ENCODE measurements around the gene AP5B1. TPM values are rescaled to one million over a fixed set of nuclear protein-coding genes. Genes with fewer than 3 reads are reported as not detected.

AP5B1 gene
- total RNA-seq, 1 experiment from 2014 or later = 13.0 TPM

DNA sequence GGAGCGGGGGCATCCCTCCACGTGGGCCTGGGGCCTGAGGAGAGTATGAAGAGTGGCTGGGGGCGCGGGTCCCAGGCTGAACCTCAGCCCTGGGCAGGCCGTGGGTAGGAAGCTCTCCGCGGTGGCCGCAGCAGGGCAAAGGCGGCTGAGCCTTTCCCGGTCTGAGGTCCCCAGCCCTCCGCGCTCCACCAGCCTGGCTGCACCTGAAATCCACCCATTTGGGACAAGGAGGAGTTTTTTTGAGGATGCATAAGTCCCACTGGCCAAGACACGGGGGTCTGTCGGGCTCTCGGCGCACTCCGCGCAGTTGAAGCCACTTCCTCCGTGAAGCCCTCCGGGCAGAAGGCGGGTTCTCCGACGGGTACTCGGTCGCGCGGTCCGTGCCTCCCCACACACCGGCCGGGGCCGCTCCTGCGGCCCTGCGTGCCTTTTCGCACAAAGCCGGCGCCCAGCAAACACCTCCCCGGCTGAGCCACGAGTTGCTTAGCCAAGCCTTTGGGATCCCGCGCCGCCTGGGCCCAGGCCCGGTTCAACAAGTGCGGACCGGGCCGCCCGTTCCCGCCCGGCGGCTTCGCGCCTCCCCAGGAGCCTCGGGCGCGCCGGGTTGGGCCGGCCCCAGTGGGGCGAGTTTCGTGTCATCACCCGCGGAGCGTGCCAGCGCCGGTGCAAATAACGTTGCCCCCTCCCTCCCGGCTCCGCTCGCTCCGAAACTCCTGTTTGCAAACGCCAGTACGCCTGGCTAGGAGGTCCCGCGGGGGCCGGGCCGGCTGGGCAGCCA is 5.4 kb upstream of the AP5B1 start:
- DNase-seq (ENCODE audit: low read depth) = no peak

DNA sequence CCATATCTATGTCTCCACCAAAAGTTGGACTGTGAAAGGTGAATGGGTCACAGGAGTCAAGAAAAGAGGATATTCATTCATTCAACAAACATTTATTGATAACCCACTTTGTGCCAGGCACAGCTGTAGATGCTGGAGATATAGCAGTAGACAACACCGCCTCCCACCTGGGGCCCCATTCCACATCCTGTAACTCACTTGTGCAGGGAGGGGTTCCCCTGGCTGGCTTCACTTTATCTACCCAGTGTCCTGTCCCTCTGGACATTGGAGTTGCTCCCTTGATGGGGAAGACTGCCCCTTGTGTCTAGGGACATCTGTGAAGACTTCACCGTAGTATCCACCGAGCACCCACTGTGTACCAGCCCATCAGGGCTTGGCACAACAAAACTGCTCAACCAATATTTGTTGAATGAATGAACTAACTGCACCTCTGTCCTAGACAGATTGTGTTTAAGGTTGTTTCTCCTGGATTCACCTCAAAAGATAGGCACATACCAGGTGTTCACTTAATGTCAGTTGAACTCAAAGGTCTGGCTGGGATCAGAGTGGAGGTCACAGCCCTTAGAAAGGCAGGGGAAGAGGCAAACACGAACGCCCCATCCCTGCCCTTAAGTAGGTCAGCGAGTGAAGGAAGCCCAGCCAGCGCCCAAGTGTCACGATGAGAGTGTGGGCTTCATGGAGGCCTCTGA is 4.7 kb upstream of the AP5B1 start:
- no peak for DNase-seq (ENCODE audit: low read depth)

GRCh38 chr11:65782816-65783228 is 2.0 kb upstream of the AP5B1 start:
- no peak for DNase-seq (ENCODE audit: low read depth)

DNA sequence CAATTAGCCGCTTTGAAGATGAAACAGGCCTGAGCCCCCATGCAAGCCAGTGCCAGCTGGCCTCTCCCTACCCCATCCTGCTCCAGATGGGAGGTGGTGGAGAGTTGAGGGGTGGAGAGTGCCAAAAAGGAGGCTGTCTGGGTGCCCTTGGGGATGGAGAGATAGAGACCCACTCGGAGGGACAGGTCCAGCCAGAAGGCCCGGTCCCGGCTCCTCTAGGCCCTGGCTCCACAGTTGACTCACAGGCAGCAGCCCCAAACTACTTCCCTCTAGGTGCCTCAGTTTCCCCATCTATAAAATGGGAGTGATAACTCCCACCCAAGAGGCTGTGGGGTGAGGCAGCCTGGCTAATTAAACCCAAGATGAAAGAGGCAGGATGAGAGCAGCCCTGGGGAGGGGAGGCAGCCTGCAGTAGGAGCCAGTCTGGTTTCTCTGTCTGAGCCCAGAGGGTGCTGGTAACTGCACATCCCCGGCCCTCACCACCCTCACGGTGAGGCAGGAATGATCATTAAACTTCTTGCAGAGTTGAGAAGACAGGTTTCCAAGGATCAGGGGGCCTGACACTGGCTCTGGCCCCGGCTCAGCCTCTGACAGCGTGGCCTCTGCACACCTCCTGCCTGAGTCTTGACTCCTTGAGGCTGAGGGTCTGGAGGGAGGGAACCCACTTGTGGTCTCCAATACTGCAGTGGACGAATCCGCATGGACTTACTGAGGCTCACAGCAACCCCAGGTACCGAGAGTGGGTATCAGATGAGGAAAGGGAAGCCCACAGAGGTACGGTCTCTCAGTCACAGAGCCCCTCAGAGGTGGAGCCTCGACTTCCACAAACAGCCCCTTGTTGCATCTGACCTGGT is 1.4 kb upstream of the AP5B1 start:
- no peak for DNase-seq (ENCODE audit: low read depth)

DNA sequence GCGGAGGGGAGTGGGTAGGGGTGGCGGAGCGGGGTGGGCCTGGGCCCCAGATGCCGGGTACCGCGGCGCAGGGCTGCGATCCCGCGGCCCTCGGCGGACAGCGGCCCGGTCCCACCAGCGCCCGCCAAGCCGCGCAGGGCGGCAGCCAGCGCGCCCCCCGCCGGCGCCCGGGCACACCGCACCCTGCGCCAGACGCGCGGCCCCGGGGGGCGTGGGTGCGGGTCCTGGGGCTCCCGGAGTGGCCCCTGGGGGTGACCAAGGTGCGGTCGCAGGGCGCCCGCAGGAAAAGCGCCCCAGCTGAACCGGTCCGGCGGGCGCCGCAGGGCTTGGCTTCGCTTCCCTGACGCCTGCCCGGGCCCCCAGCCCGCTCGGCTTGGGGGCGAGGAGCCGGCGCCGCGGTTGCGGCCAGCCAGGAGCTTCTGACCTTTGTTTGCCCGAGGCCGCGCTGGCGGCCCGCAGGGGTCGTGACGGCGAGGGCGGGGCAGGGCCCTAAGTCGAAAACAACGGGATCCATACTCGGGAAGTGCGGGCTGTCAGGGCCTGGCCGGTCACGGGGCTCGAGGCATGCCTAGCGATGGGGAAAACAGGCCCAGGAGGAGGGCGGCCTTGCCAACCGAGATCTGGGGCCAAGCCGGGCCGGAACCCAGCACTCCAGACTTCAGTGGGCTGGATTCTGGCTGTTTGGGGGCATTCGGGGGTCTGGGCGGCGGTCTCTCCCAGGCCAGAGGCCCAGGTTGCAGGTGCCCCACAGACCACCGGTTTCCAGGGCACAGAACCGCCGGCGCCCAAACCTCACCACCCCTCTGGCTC is 581 bp upstream of the AP5B1 start:
- peak; percentile 29 for DNase-seq (ENCODE audit: low read depth)

DNA sequence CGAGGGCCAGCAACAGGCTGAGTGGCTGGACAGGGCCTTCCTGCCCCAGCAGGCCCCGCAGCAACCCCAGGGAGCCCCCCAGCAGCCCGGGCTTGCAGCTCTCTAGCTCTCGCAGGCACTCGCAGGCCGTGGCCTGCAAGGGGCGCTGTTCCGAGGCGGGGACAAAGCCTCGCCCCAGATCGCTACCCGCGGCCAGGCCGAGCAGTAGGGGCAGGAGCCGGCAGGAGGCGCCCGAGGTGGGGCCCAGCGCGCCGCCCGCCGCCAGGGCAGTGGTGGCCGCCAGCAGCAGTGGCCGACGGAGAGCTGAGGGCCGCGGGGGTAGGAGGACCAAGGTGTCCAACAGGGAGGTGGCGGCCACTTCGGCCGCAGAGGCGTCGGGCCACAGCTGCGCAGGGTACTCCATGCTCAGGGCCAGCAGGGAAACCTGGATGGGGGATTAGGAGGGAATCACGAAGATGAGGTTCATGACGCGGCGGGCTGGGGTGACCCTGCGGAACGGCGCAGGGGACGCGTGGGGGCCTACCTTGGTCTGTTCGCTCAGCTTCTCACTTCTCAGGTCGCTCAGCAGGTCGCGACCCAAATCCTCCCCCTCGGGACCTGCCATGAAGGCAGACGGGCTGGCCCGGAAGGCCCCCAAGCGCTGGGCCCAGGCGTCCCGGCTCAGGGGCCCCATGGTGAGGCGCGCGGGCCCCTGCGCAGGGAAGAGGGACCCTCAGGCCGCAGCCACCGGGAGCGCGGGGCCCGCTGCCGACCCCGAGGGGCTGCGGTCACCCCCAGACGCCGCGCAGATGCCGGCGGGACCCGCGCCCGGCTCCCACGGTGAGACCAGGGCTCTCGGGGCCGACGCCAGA is 632 bp downstream of the AP5B1 start:
- peak; percentile 63 for DNase-seq (ENCODE audit: low read depth)

- no peak for DNase-seq (ENCODE audit: low read depth)
Measured at GRCh38 chr11:65779669-65779918, 1.2 kb downstream of the AP5B1 start.

- no peak for DNase-seq (ENCODE audit: low read depth)
Measured at GRCh38 chr11:65778901-65779668, 1.7 kb downstream of the AP5B1 start.

GRCh38 chr11:65778431-65778900 is 2.3 kb downstream of the AP5B1 start:
- DNase-seq (ENCODE audit: low read depth) = no peak

- DNase-seq (ENCODE audit: low read depth) = no peak
Measured at GRCh38 chr11:65777821-65778361, 2.9 kb downstream of the AP5B1 start.

DNA sequence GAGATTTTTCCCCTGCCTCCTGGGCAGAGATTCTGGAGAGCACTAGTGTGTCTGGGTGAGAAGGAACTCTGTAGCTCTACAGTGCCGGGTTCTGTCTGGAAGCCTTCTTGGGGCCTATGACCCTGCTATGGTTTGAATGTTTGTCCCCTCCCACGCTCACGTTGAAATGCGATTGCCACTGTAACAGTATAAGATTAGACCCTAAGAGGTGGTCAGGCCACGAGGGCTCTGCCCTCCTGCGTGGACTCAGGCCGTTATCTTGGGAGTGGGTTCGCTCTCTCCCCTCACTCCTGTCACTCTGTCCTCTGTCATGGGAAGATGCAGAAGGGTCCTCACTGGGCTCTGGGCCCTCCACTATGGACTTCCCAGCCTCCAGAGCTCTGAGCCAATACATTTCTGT is 3.5 kb downstream of the AP5B1 start:
- DNase-seq (ENCODE audit: low read depth) = no peak

DNA sequence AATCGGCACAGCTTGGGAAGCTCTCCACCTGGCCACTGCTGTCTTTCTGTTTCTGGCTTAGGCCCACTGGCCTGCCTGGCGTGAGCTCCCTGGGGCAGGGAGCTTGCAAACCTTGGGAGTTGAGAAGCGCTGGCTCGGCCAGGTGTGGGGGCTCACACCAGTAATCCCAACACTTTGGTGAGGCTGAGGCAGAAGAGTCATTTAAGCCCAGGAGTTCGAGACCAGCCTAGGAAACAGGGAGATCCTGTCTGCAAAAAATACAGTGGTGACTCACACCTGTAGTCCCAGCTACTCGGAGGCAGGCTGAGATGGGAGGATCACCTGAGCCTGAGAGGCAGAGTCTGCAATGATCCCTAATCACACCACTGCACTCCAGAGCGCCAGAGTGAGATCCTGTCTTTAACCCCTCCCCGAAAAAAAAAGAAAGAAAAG is 4.0 kb downstream of the AP5B1 start:
- no peak for DNase-seq (ENCODE audit: low read depth)

GRCh38 chr11:65776196-65776595 is 4.6 kb downstream of the AP5B1 start:
- no peak for DNase-seq (ENCODE audit: low read depth)

DNA sequence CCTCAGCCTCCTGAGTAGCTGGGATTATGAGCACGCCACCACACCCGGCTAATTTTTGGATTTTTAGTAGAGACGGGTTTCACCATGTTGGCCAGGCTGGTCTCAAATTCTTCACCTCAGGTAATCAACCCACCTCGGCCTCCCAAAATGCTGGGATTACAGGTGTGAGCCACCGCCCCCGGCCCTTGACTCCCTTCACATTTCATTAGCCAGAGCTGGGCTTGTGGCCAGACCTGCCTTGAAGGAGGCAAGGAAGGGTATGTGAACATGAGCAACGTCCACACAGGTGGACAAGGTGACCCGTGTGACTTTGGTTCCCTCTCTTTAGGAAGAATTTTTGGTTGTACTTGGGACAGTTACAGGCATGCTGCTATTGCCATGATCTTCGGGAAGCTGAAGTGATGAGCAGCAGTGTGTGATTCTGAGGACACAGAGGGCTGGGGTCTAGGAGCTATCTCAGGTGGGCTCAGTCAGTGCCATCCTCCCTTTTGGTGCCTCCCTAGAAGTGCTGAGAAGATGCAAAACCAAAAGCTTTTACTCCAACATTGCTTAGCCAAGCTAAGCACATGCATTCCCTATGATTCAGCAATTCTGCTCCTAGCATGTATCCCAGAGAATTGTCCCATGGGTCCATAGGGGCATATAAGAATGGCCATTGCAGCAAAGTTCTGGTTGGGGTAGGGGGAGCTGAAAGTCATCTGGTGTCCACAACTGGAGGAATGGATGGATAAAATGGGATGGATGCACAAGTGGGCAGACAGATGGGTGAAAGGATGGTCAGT is 6.1 kb downstream of the AP5B1 start:
- no peak for DNase-seq (ENCODE audit: low read depth)

- DNase-seq (ENCODE audit: low read depth) = no peak
Measured at GRCh38 chr11:65773784-65774411, 6.9 kb downstream of the AP5B1 start.

- no peak for DNase-seq (ENCODE audit: low read depth)
Measured at GRCh38 chr11:65771589-65772112, 9.1 kb downstream of the AP5B1 start.

DNA sequence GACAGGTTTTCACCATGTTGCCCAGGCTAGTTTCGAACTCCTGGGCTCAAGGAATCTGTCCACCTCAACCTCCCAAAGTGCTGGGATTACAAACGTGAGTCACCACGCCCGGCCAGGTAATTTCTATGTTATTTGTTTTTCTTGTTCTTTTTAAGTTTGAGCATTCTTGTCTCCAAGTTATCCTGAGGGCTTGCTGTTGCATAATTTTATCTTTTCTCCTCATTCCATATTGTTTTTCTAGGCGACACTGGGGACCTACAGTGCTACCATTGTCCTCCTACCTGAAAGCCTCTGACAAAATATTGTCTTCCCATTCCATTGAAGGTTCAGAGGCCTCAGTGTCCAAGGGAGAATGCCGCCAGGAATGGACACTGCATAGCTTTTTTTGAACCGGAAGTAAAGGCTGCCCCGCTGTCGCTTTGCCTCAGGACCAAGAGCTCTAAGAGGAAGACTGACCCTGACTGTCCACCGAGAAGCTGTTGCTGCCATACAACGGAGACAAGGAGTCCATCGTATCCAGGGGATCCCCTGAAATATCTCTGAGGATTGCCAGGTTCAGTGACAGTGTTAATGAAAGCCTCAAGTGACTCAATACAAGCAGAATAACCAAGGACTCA is 9.7 kb downstream of the AP5B1 start:
- no peak for DNase-seq (ENCODE audit: low read depth)

GRCh38 chr11:65767806-65768205 is 13.0 kb downstream of the AP5B1 start:
- peak; percentile 79 for DNase-seq (ENCODE audit: low read depth)

All from M059J (cell line).